ENCODE data around the gene COL11A2.

Gene COL11A2

DNA sequence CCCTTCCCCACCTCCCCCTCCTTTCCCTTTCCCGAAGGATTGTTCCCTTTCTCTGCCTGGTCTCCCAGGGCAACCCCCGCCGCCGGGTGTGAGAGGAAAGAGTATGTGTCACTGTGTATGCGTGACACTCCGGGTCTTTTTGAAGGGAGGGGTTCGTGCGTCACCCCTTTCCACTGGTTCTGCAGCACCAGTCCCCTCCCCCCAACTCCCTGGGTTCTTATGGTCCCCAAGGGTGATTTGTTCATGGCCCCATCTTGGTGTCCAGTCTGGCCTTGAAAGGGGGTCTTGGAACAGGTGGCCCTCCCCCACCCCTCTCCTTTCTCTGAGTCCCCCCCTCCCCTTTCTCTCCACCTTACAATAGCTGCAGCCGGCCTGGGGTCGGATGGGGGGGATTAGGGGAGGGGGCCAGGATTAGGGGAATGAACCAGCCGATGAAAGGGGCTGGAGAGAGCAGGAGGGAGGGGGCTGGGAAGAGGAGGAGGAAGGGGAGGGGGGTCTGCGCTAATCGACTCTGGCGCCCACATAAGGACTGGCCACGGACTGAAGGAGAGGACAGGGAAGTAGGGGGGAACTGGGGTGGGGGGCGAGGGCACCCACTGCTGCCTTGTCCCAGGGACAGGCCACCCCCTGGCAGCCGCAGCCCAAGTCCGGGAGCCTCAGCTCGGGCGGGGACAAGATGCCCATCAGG lies 14.7 kb upstream of the COL11A2 start:
- DNase-seq (ENCODE audit: low spot score) (peak; percentile 36), FAIRE-seq (no peak)

DNA sequence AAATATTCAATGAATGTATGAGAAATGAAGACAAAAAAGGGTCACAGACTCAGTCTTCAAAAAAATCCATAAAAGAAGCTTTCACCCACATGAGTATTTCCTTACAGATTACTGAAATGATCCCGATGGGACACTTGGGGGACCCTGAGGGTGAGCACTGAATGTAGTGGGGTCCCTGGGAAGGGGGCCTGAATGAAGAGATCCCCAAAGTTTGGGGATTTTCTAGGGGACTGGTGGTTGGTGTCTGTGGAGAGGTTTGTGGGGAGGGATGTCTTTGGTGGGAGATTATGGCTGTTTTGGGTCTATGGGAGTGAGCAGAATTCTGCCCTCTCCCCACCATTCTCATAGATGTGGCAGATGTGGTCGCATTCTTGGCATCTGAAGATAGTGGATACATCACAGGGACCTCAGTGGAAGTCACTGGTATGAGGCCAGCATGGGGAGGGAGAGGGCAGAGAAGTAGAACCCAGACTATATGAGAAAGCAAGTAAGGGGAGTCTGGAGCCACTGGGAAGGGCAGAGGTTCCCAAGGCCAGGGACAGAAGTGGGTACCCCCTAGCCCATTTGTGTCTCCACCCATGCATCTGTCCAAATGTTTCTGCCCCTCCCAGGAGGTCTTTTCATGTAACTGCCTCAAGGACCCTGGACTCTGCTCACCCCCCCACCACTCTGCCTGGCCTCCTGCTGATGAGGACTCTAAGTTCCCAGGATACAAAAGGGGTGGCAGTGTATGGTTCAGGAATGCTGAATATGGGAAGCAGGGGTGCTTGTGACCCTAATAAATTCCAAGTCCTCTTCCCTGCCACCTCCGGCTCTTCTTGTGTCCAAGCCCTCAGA lies 14.0 kb upstream of the COL11A2 start:
- FAIRE-seq (no peak), DNase-seq (ENCODE audit: low spot score) (no peak)

DNA sequence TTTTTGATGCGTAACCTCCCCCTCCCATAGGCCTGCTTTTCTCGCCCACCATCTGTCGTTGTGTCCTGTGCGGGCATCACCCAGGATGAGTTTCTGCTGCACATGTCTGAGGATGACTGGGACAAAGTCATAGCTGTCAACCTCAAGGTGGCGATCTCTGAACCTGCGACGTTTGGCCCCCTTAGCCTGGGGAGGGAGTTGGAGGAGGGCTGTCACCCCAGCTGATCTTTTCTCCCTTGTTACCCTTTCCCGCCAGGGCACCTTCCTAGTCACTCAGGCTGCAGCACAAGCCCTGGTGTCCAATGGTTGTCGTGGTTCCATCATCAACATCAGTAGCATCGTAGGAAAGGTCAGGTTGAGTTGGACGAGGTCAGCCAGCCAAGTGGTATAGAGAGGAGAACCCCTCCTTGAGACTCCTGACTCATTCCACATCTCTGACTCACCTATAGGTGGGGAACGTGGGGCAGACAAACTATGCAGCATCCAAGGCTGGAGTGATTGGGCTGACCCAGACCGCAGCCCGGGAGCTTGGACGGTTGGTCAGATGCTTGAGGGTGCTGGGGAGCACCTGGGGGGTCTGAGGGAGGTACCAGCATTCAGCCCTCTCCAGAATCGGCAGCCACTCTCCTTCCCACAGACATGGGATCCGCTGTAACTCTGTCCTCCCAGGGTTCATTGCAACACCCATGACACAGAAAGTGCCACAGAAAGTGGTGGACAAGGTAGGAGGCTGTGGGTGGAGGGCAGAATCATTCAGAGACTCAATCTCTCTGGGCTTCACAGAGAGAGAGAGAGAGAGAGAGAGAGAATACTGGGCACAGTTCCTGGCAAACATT lies 13.1 kb upstream of the COL11A2 start:
- FAIRE-seq (peak; percentile 37), DNase-seq (ENCODE audit: low spot score) (peak; percentile 82)

DNA sequence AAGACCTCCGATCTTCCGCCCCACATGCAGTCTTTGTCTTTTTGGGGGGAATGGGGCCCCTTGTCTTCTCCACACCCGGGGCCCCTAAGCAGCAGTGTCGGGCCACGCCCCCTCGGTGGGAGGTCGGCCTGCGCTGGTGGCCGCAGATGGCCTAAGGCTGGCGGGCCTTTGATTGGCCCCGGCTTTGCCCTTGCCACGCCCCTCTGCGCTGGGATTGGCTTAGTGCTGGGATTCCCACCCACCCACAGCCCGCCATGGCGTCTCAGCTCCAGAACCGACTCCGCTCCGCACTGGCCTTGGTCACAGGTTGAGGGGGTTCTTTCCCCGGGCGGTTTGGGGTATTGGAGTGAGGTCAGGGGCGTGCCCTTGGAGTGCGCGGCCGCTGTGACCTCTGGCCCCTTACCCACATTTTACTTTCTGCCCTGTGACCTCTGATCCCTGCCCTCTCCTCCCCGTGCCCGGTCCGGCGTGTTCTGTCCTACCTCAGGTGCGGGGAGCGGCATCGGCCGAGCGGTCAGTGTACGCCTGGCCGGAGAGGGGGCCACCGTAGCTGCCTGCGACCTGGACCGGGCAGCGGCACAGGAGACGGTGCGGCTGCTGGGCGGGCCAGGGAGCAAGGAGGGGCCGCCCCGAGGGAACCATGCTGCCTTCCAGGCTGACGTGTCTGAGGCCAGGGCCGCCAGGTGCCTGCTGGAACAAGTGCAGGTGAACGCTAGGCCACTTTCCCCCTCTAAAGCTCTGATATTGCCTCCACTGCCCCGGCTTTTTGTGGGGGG lies 12.3 kb upstream of the COL11A2 start, which contains the start of gene HSD17B8:
Gene HSD17B8, plus strand, starts transcription at position 241 of the 776 bp plus-strand sequence. Its CDS starts 14 bp downstream, at position 255.
- no peak for FAIRE-seq

DNA sequence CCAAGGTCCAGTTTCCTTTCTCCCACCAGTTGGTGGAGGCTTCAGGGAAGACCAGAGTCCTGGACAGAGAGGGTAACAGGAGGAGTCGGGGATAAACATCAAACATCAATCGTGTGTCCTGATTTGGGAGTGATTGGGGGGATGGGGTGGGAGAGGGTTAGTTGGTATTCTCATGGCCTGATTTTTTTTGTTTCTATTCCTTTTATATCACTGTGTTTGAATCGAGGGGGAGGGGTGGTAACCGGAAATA lies 11.8 kb upstream of the COL11A2 start:
- FAIRE-seq = no peak
- DNase-seq (ENCODE audit: low spot score) = no peak

More for the DNA sequence above, 12.3 kb upstream of the COL11A2 start, which contains the start of gene HSD17B8:
- peak; percentile 73 for DNase-seq (ENCODE audit: low spot score)

DNA sequence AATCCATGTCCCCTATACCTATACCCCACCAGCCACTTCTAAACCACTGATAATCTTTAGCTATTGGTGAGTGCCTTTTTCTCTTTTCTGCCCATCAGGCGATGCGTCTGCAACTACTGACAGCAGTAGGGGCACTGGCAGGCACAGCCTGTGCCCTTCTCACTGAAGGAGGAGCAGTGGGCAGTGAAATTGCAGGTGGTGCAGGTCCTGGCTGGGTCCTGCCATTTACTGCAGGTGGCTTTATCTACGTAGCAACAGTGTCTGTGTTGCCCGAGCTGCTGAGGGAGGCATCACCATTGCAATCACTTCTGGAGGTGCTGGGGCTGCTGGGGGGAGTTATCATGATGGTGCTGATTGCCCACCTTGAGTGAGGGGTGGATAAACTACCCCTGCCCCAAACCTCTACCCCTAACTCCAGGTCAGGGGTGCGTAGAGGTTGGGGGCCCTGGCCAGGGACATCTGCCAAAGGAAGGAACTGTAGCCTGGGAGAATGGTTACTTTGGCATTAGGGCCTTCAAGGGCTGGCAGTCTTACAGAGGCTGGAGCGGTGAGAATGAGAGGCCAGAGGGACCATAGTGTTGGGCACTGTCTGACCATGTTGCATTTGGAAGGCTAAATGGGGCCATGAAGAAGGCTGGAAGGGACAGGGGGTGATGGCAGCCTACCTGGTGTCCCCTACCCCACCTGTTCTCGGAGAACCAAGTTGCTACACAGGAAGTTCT lies 11.3 kb upstream of the COL11A2 start:
- no peak for DNase-seq (ENCODE audit: low spot score)
- FAIRE-seq = no peak

DNA sequence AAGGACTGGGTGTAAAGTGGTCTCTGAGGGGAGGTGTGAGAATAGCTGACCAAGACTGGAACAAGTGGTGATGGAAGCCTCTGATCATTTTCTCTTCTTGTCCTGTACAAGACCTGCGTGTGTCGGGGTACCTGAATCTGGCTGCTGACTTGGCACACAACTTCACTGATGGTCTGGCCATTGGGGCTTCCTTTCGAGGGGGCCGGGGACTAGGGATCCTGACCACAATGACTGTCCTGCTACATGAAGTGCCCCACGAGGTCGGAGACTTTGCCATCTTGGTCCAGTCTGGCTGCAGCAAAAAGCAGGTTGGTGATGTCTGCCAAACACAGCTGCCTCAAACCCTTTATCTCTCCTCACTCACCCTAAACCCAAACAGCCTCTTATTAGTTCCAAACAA lies 10.5 kb upstream of the COL11A2 start:
- no peak for FAIRE-seq

DNA sequence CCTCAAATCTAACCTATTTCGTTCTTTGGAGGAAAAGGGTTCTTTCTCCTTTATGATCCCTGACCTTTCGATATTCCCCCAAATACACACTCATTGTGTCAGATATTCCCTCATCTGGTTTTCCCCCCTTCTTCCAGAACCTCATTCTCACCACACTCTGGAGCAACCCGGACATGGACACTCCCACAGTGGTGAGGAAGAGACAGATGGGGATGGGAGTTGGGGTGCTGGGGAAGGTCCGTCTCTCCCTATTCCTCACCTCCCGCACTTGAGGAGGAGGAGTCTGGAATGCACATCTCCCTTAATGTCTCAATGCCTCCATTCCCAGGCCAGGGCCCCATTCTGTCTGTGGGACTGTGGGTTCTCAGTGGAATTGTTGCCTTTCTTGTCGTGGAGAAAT lies 9.7 kb upstream of the COL11A2 start:
- DNase-seq (ENCODE audit: low spot score) (no peak), FAIRE-seq (no peak)

More for the DNA sequence above, 10.5 kb upstream of the COL11A2 start:
- no peak for DNase-seq (ENCODE audit: low spot score)

DNA sequence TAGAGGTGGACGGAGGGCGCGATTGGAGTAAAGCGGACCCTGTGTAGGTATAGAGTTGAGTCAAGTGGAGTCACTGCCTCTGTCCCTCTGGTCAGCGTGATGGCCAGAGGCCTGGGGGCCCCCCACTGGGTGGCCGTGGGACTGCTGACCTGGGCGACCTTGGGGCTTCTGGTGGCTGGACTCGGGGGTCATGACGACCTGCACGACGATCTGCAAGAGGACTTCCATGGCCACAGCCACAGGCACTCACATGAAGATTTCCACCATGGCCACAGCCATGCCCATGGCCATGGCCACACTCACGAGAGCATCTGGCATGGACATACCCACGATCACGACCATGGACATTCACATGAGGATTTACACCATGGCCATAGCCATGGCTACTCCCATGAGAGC lies 8.9 kb upstream of the COL11A2 start:
- no peak for FAIRE-seq
- DNase-seq (ENCODE audit: low spot score) = no peak

DNA sequence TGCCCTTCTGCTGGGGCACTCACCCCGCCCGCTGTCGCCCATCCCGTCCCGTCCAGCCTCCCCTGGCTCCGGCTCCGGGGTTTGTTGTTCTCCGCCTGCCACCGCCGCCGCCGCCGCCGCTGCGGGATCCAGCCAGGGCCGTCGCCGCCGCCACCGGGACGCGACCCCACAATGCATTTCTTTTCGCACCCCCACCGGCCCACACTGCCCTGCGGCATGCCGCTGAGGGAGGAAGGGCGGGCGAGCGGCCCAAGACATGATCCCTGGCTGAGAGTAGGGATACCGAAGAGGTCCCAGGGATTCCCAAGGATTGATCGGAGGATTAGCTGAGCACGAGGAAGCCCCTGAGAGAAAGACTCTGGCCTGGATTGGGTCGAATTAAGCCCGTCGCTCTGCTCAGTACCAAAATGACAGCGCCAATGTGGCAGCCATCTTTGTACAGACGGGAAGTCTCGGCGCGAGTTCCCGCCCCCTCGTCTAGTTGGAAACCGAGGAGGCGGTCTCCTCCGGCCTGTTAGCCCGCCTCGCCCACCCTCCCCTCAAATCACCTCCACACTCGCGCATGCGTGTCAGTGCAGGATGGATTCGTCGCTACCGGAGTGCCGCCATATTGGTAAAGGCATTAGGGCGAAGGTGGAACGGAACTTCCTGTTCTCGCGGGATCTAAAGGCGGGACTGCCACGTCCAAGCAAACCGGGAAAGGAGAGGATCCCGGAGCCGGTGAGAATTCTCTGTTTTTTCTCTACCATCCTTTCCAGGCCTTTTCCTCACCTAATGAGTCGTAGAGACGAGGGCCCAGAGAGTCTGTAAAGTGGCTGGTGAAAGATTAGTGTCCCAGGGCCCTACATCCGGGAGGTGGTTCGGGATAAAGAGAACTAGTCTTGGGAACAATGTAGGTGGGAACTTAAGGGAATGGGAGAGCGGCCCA lies 8.2 kb upstream of the COL11A2 start, which contains the start of the genes RXRB and SLC39A7:
Gene RXRB, minus strand, starts transcription at position 447 of the 928 bp plus-strand sequence. Its CDS starts 189 bp downstream, at position 258.
Gene SLC39A7, plus strand, starts transcription at position 649 of the 928 bp plus-strand sequence. CDS start 379 bp downstream, outside the sequence.
- FAIRE-seq (peak; percentile 23), DNase-seq (ENCODE audit: low spot score) (peak; percentile 98)

DNA sequence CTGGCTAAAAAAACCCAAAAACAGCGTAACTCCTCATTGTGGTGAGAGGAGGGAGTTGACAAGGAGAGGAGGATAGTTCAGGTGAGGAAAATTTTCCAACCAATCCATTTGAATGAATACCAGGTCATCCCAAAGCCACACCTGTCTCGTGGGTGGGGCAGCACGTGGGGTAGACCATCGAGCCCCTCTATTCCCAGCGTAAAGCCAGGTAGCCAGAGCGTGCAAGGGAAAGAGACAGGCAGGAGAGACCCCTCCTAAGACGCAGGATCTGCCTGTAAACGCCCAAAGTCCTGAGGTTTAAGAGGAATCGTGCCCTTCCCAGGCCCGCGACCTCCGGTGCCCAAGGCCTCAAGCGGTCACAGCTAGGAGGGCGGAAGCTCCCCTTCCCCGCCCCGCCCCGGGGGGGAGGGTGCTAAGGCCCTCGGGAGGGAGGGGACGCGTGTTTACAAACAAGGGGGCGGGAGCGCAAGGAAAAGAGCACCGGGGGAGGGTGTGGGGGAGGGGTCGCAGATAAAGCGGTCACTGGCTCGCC lies 7.5 kb upstream of the COL11A2 start:
- DNase-seq (ENCODE audit: low spot score) = peak; percentile 85
- FAIRE-seq = no peak

DNA sequence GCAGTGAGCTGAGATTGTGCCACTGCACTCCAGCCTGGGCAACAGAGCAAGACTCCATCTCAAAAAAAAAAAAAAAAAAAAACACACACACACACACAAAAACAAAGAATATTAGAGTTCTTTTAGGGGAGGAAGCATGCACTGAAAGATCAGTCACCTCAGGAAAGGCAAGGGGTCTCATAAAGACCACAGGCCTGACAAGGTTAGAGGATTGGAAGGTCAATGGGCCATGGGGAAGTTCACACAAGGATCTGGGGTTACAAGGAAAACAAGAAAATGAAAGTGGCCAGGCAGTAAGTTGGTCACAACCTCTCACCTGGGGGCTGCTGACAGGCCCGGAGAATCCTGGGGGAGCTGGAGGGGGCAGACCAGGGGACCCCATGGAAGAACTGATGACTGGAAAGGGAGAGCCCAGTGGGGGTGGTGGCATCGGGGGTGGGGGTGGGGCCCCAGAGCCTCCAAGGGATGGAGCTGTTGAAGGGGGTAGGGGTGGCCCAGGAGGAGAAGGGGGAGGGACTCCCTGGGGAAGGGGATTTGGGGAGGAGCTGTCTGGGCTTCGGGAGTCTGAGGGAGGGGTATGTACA lies 6.7 kb upstream of the COL11A2 start:
- FAIRE-seq (no peak), DNase-seq (ENCODE audit: low spot score) (no peak)

DNA sequence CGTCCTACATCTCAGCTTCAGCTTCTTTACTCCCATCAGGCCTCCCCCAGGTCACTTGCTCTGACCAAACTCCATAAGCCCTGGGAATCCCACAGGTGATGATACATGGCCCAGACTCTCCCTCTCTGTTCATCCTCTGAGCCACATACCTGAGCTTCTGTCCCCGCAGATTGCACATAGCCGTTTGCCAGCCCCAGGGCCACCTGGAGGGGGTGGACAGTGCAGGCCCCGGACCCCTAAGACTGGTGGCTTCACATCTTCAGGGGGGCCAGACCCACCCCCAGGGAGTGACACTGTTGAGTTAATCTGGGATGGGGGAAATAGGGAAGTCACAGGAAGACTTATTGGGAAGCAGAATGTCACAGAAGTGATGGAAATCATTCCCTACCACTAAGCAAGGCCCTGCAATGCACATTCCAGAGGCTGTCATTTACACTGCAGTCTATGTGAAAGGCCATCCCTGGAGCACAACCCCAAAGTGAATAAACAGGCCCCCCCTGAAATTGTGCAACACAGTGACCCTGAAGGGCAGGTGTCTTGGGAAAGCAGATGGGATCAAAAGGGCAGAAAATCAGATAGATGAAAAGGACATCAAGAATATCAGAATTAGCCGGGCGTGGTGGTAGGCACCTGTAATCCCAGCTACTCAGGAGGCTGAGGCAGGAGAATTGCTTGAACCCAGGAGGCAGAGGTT lies 6.0 kb upstream of the COL11A2 start:
- DNase-seq (ENCODE audit: low spot score) (no peak), FAIRE-seq (no peak)

DNA sequence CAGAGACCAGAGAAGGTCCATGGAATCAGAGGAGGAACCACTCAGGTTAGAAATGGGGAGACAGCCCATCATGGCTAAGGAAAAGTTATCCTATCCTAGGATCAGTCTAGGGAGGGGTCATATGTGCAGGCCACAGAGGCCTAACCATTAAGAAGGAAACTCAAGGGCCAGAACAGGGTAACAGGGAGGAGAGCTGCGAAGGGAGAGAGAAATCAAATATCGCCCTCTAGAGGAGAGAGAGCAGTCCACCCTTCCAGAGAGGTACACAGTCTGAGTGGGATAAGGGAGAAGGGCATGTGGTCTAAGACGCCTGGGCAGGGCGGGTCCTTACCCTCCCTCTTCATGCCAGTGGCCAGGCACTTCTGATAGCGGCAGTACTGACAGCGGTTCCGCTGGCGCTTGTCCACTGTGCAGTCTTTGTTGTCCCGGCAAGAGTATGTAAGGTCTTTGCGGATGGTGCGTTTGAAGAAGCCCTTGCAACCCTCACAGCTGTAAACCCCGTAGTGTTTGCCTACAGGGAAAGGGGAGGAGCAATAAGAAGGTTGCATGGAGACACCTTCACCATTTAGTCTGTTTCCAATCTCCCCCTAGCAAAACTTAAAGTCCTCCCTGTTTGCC lies 5.3 kb upstream of the COL11A2 start:
- FAIRE-seq = no peak
- DNase-seq (ENCODE audit: low spot score) = peak; percentile 71

DNA sequence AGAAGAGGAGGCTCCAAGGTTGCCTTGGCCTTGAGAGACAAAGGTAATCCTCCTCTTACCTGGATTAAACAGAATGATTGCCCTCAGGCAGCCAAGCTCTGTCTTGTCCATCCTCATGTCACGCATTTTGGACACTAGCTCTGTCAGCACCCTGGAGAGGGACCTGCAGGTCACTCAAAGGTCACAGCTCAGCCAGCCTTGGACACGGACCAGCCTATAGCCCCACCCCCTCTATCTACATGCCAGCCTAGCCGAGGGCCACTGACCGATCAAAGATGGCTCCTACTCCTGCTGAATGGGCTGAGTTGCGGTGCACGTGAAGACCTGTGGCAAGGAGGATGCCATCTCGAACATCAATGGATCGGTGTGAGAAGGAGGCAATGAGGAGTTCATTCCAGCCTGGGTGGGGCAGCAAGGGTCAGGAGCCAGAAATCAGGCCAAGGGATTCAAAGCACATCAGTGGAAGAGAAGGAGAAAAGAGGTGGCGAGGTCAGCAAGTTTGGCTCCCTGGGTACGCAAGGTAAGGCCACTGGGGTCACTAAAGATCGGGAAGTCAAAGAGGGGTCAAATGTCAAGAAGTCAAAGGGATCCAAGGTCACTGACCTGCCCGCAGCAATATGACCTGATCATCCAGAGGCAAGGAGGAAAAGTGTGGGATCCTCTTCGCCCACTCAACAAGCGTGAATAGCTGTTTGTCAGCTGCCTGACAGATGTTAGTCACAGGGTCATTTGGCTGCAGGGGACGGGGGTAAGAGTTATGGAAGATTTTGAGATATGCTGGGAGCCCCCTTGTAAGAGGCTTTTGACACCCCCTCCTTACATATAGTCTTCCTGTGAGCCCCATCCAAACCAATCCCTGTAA lies 3.3 kb upstream of the COL11A2 start:
- no peak for FAIRE-seq
- no peak for DNase-seq (ENCODE audit: low spot score)

DNA sequence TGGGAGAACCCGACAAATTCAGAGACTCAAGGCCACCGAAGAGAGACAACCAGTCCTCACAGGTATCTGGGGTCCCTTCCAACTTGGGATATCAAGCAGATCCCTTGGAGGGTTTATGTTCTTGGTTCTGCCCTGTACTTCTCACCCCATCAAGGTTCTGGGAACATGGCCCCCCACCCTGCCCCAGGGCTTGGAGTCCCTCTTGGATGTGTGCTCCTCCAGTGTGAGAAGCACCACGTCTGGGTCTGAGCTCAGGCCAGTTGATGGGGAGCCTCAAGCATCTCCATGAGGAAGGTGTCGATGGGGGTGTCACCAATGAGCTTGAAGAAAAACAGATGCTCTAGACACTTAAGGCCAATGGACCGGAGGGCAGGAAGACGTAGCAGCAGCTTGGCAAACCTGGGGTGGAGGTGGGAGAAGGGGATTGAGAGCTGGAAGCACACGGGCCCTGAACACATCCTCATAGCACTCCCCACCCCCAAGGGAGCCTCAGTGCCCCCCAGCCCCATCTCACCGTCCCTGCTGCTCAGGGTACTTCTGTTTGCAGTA lies 2.2 kb upstream of the COL11A2 start:
- FAIRE-seq (no peak), DNase-seq (ENCODE audit: low spot score) (no peak)
